Astrocyte (in vitro differentiated cells and primary cell): ENCODE measurements around the gene SLC15A1.

Experiments used
- CTCF ChIP-seq: IDR thresholded peaks from 2 replicates; pipeline ENCODE4 v1.5.1; 2011; ENCODE audit warnings: low read depth, mild to moderate bottlenecking, inconsistent platforms, low read length, moderate library complexity; ENCODE audit not compliant: insufficient read depth
- EZH2 ChIP-seq: IDR thresholded peaks from 2 replicates; pipeline ENCODE4 v1.6.1; 2012; ENCODE audit warnings: mild to moderate bottlenecking, low read length, inconsistent platforms; ENCODE audit not compliant: insufficient read depth

GRCh38 chr13:98643479-98643878 is 109.0 kb downstream of the SLC15A1 start:
- no peak for TF ChIP-seq CTCF
- TF ChIP-seq EZH2: no peak
